Measurements from ENCODE around the gene GSG1.
A peak's percentile ranks its signal among the peaks of the same experiment; 100 is the strongest.

GSG1 gene

DNA sequence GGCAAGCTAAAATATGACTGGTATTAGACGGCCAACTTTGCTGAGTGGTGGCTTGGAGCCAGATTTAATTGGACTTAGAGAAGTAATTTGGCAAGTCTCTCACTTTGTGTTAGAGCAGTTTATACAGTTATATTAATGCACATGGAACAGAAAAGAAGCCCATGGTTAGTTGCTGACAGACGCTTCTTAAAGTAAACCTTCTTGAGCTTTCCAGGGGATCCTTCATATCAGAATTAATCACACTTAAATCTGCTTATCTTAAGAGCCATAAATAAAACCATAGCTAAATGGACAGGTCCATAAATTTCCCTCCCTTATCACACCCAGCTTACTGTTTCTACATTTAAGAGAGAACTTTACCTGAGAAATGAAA lies 9.6 kb downstream of the GSG1 start:
- Mint-ChIP-seq H3K27ac (peak overlapping the region; percentile 48 to 90 (median 63)), H3K36me3 (ENCODE audit: low read depth) (no peaks in the 10 kb centered on the region), H3K9me3 (no peaks in the 10 kb centered on the region), H3K4me1 (peaks cover 60% of the 10 kb centered on the region), H3K27me3 (ENCODE audit: low read depth) (peaks cover 4% of the 10 kb centered on the region), H3K4me3 (peak overlapping the region in 1 of 3 experiments; percentile 4)
- TF ChIP-seq, protein P1, sequence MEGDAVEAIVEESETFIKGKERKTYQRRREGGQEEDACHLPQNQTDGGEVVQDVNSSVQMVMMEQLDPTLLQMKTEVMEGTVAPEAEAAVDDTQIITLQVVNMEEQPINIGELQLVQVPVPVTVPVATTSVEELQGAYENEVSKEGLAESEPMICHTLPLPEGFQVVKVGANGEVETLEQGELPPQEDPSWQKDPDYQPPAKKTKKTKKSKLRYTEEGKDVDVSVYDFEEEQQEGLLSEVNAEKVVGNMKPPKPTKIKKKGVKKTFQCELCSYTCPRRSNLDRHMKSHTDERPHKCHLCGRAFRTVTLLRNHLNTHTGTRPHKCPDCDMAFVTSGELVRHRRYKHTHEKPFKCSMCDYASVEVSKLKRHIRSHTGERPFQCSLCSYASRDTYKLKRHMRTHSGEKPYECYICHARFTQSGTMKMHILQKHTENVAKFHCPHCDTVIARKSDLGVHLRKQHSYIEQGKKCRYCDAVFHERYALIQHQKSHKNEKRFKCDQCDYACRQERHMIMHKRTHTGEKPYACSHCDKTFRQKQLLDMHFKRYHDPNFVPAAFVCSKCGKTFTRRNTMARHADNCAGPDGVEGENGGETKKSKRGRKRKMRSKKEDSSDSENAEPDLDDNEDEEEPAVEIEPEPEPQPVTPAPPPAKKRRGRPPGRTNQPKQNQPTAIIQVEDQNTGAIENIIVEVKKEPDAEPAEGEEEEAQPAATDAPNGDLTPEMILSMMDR (IDR thresholded peaks at IDR 0.05; ENCODE audit: unreplicated experiment in 3 of 3), result no peak

DNA sequence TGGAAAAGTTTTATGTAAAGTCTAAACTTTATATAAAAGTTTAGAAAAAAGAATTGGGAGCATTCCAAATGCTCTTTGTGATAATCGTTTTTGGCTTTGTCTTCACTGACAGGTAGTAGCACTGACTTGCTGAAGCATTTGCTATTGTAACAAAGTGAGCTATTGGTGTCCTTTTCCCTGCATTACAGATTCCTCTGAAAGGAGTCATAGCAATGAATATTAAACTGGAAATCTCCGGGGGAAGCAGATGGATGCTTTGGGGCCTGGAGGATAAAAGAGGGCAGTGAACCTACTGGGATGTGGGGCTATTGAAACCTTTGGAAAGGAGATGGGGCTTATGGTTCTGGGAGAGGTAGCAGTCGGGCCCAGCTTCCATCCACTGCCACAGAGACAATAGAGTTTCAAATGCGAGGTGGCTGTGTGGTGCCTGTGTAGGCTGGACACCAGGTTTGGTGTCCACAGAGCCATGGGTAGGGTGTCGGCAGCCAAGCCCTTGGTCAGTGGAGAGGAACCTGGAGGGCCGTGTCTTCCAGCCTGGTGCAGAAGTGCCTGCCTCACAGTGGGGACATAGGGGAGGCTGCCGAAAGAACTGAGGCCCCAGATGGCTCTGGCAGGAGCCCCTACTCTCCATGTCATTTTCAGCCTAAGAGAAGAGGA lies 10.1 kb downstream of the GSG1 start:
- peaks cover 4% of the 10 kb centered on the region for H3K27me3 Mint-ChIP-seq (ENCODE audit: low read depth)
- peak overlapping the region in 1 of 3 experiments; percentile 21 for H3K4me3 Mint-ChIP-seq
- no peaks in the 10 kb centered on the region for H3K9me3 Mint-ChIP-seq
- H3K4me1 Mint-ChIP-seq, result peaks cover 55% of the 10 kb centered on the region
- H3K27ac Mint-ChIP-seq, result peak overlapping the region; percentile 48 to 63 (median 55)
- TF ChIP-seq, protein P1 (IDR thresholded peaks at IDR 0.05; ENCODE audit: unreplicated experiment in 3 of 3), result no peak
- no peaks in the 10 kb centered on the region for H3K36me3 Mint-ChIP-seq (ENCODE audit: low read depth)

DNA sequence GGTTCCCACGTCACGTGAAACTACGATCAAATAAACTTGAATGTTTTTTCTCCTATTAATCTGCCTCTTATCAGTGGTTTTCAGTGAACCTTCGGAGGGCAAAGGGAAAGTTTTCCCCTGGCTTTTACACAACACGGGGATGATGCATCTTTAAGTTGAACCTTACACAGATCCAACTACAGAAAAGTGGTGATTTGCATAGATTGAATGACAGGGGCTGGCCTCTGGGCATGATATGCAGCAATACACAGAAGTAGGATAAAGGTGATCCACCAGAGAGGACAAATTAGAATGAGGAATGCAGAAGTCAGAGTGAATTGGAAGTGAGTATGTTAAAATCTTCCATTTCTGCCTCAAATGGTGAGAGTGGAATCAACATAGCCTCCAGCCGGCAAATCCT lies 11.6 kb downstream of the GSG1 start:
- no peaks in the 10 kb centered on the region for H3K9me3 Mint-ChIP-seq
- peak overlapping the region in 2 of 3 experiments; percentile 3 to 12 for H3K27ac Mint-ChIP-seq
- TF ChIP-seq, protein P1 (IDR thresholded peaks at IDR 0.05; ENCODE audit: unreplicated experiment in 3 of 3), result no peak
- no peaks in the 10 kb centered on the region for H3K36me3 Mint-ChIP-seq (ENCODE audit: low read depth)
- H3K4me3 Mint-ChIP-seq, result no peak overlapping the region
- H3K27me3 Mint-ChIP-seq (ENCODE audit: low read depth), result peaks cover 4% of the 10 kb centered on the region
- H3K4me1 Mint-ChIP-seq, result peaks cover 40% of the 10 kb centered on the region

DNA sequence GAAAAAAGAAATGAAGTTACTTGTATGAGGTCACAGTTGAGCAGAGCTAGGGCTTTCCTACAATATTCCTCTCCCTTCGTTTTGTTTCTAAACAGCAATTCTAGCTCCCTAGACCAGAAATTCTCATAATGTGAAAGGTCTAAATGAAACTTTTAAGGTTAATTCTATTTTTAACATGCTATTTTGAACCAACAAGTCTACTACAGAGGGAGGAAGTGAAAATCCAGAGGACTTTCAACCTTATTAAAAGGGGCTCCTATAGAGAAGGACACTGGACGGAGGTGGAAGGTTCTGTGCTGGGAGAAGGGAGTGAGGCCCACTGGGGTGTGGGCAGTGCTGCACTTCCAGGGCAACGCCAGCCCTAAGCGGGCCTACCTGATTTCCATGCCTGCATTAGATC lies 13.4 kb downstream of the GSG1 start:
- no peak overlapping the region for H3K27ac Mint-ChIP-seq
- H3K4me3 Mint-ChIP-seq, result no peak overlapping the region

DNA sequence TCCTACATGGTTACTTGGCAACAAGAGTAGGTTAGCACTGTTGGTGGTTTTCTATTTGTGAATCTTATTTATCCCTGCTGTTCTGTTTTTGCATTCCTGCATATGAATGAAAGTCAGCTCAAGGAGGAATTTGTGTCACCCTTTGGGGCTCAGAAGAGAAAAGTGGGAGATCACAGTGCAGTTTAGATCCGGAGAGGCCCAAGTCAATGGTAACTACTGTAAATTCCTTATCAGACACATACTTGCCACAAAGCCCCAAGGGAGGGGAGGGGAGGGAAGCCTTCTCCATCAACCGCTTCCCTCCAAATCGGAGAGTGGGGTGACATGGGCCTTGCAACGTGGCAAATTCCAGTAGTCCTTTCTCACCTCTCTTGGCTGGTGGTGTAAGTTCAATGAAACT lies 15.0 kb downstream of the GSG1 start:
- Mint-ChIP-seq H3K27ac (no peak overlapping the region), H3K36me3 (ENCODE audit: low read depth) (peaks cover 9% of the 10 kb centered on the region), H3K9me3 (no peaks in the 10 kb centered on the region), H3K4me1 (peaks cover 15% of the 10 kb centered on the region), H3K4me3 (no peak overlapping the region), H3K27me3 (ENCODE audit: low read depth) (peaks cover 4% of the 10 kb centered on the region)
- TF ChIP-seq, protein P1 (IDR thresholded peaks at IDR 0.05; ENCODE audit: unreplicated experiment in 3 of 3), result no peak

More for the DNA sequence above, 13.4 kb downstream of the GSG1 start:
- Mint-ChIP-seq H3K27me3 (ENCODE audit: low read depth) (peaks cover 4% of the 10 kb centered on the region), H3K36me3 (ENCODE audit: low read depth) (peaks cover 1% of the 10 kb centered on the region), H3K4me1 (peaks cover 30% of the 10 kb centered on the region), H3K9me3 (no peaks in the 10 kb centered on the region)
- TF ChIP-seq, protein P1 (IDR thresholded peaks at IDR 0.05; ENCODE audit: unreplicated experiment in 3 of 3), result no peak

DNA sequence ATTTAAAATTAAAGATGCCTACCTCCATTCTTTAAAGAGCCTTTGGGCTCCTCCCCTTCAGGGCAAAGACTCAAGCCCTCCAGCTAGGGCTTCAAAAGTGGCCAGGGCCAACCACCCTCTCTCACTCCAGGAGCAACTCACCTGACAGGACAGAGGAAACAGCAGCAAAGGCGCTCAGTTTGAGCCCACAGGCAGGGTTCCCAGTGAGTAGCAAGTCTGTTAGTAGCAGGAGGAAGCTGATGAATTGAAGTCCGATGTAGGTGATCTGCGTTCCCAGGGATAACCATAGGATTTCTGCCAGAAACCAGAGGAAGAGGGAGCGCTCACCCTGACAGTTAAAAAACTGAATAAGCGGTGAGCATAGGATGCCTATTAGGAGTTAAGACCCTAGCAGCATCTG lies 15.7 kb downstream of the GSG1 start:
- peaks cover 10% of the 10 kb centered on the region for H3K4me1 Mint-ChIP-seq
- no peak overlapping the region for H3K27ac Mint-ChIP-seq
- H3K9me3 Mint-ChIP-seq, result no peaks in the 10 kb centered on the region
- TF ChIP-seq, protein P1 (IDR thresholded peaks at IDR 0.05; ENCODE audit: unreplicated experiment in 3 of 3), result no peak
- peaks cover 4% of the 10 kb centered on the region for H3K27me3 Mint-ChIP-seq (ENCODE audit: low read depth)
- H3K4me3 Mint-ChIP-seq, result no peak overlapping the region
- peaks cover 14% of the 10 kb centered on the region for H3K36me3 Mint-ChIP-seq (ENCODE audit: low read depth)

All from nephron (organoid).